ENCODE data around the gene TSEN54. TPM values are rescaled to one million over a fixed set of nuclear protein-coding genes. Genes with fewer than 3 reads are reported as not detected.

The TSEN54 gene
- total RNA-seq, 1 experiment from 2014 or later = 87.3 TPM

DNA sequence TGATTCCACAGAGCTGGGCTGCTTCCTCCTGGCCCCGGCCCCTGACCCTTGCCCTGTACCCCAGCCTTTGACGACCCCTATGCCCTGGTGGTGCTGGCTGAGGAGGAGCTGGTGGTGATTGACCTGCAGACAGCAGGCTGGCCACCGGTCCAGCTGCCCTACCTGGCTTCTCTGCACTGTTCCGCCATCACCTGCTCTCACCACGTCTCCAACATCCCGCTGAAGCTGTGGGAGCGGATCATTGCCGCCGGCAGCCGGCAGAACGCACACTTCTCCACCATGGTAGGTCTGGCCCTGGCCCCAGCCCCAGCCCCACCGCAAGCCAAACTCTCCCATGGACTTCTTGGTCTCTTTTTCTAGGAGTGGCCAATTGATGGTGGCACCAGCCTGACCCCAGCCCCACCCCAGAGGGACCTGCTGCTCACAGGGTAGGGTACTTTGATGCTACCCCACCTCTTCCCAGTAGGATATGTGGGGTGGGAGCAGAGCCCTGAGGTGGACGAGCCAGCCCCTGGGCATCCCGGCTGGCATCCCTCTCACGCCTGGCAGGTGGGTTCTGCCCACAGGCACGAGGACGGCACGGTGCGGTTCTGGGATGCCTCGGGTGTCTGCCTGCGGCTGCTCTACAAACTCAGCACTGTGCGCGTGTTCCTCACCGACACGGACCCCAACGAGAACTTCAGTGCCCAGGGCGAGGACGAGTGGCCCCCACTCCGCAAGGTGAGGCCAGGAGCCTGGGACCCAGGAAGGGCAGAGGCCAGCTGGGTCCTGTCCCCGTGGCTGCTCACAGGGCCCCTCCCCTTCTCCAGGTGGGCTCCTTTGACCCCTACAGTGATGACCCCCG, 52.3 kb downstream of the TSEN54 start:
- no peak overlapping the region; the same call in 1 of the 2 replicates for H3K27ac ChIP-seq (ENCODE audit: low read depth, low read length)
- H3K79me2 ChIP-seq (ENCODE audit: insufficient read depth, low read length) = no peaks in the 10 kb centered on the region
- ChIA-PET RAD21 (ENCODE audit: low non-redundant PET in 1 of 2, low total read pairs in 2 of 2, uncharacterized antibody in 2 of 2, unreplicated experiment in 2 of 2) (no interaction called here), CTCF (no interaction called here), POLR2A (no interaction called here)
- no peaks in the 10 kb centered on the region for H3K9me2 ChIP-seq (ENCODE audit: insufficient read depth)
- no peaks in the 10 kb centered on the region for H4K20me1 ChIP-seq (ENCODE audit: insufficient read depth)
- no TSS peak for BruUV-seq (replicated peaks)
- intact Hi-C loops (cut with micrococcal nuclease) = no loop called here
- no peak overlapping the region for H3K4me2 ChIP-seq (ENCODE audit: low read length)
- no peak overlapping the region for H3K9ac ChIP-seq (ENCODE audit: low read length)
- H3K9me3 ChIP-seq (ENCODE audit: control insufficient read depth in 1 of 2, insufficient read depth in 1 of 2, low read depth in 1 of 2, low read length in 2 of 2) = no peaks in the 10 kb centered on the region
- no peak for ATAC-seq
- no peak for DNase-seq (ENCODE audit: low read depth, low spot score)
- H2AFZ ChIP-seq (ENCODE audit: low read depth, low read length, poor library complexity, severe bottlenecking) = no peak overlapping the region
- no peaks in the 10 kb centered on the region for H3K27me3 ChIP-seq (ENCODE audit: insufficient read depth, low read length)
- H3K36me3 ChIP-seq (ENCODE audit: control insufficient read depth in 1 of 2, insufficient read depth in 2 of 2, low read length in 2 of 2) = peaks cover 20 to 21% of the 10 kb centered on the region in 2 experiments
- no peak overlapping the region for H3K4me3 ChIP-seq (replicated peaks in 1 of 2; ENCODE audit: low read depth in 1 of 2, low read length in 2 of 2)
- TF ChIP-seq YY1 (IDR thresholded peaks at IDR 0.05; ENCODE audit: extremely low read depth, insufficient replicate concordance, low read depth, low read length) (no peak), ZNF274 (IDR thresholded peaks at IDR 0.05; ENCODE audit: low read depth, low read length) (no peak), EGR1 (IDR thresholded peaks at IDR 0.05; ENCODE audit: low read depth) (no peak), SRF (IDR thresholded peaks at IDR 0.05; ENCODE audit: low read depth) (no peak), ZFX (IDR thresholded peaks at IDR 0.05) (no peak), TCF7L2 (IDR thresholded peaks at IDR 0.05; ENCODE audit: borderline replicate concordance, extremely low read depth, insufficient read depth, insufficient read length) (no peak), SP1 (IDR thresholded peaks at IDR 0.05; ENCODE audit: low read depth) (no peak), CBX3 (IDR thresholded peaks at IDR 0.05; ENCODE audit: low read depth) (no peak)
- TF ChIP-seq, protein P1, sequence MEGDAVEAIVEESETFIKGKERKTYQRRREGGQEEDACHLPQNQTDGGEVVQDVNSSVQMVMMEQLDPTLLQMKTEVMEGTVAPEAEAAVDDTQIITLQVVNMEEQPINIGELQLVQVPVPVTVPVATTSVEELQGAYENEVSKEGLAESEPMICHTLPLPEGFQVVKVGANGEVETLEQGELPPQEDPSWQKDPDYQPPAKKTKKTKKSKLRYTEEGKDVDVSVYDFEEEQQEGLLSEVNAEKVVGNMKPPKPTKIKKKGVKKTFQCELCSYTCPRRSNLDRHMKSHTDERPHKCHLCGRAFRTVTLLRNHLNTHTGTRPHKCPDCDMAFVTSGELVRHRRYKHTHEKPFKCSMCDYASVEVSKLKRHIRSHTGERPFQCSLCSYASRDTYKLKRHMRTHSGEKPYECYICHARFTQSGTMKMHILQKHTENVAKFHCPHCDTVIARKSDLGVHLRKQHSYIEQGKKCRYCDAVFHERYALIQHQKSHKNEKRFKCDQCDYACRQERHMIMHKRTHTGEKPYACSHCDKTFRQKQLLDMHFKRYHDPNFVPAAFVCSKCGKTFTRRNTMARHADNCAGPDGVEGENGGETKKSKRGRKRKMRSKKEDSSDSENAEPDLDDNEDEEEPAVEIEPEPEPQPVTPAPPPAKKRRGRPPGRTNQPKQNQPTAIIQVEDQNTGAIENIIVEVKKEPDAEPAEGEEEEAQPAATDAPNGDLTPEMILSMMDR (IDR thresholded peaks at IDR 0.05 in 2 of 3, conservative IDR thresholded peaks at IDR 0.05 in 1 of 3; ENCODE audit: borderline replicate concordance in 1 of 3, insufficient read depth in 1 of 3, low read depth in 2 of 3, low read length in 2 of 3) = no peak
- TF ChIP-seq, protein P2, sequence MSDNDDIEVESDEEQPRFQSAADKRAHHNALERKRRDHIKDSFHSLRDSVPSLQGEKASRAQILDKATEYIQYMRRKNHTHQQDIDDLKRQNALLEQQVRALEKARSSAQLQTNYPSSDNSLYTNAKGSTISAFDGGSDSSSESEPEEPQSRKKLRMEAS (IDR thresholded peaks at IDR 0.05) = no peak
- TF ChIP-seq, protein P3, sequence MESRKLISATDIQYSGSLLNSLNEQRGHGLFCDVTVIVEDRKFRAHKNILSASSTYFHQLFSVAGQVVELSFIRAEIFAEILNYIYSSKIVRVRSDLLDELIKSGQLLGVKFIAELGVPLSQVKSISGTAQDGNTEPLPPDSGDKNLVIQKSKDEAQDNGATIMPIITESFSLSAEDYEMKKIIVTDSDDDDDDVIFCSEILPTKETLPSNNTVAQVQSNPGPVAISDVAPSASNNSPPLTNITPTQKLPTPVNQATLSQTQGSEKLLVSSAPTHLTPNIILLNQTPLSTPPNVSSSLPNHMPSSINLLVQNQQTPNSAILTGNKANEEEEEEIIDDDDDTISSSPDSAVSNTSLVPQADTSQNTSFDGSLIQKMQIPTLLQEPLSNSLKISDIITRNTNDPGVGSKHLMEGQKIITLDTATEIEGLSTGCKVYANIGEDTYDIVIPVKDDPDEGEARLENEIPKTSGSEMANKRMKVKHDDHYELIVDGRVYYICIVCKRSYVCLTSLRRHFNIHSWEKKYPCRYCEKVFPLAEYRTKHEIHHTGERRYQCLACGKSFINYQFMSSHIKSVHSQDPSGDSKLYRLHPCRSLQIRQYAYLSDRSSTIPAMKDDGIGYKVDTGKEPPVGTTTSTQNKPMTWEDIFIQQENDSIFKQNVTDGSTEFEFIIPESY (IDR thresholded peaks at IDR 0.05; ENCODE audit: extremely low read depth, insufficient replicate concordance, low read length) = no peak
- peaks cover 6 to 9% of the 10 kb centered on the region in 2 experiments; a peak in 3 of 4 replicates for H3K4me1 ChIP-seq (ENCODE audit: control insufficient read depth in 1 of 2, insufficient read depth in 2 of 2, low read length in 2 of 2)
